SJSA1 (cell line): ENCODE data around the gene FBXW2. TPM values are rescaled to one million over a fixed set of nuclear protein-coding genes. Genes with fewer than 3 reads are reported as not detected.
A peak's percentile ranks its signal among the peaks of the same experiment; 100 is the strongest.

ENCODE experiments used
- DNase-seq, 2 experiments: peaks; one replicate each; pipeline ENCODE4 v3.0.0-alpha.2; 2015 to 2020; ENCODE audit warnings: low spot score in 2 of 2, low read depth in 1 of 2
- H3K27ac ChIP-seq: fragments of 250-450 bp; sonication (Bioruptor Pico); 2 replicates; pipeline ENCODE4 v1.5.1; 2020; ENCODE audit warnings: mild to moderate bottlenecking, moderate library complexity
- H3K27me3 ChIP-seq: fragments of 250-450 bp; sonication (Bioruptor Pico); replicated peaks from 2 replicates; pipeline ENCODE4 v1.5.1; 2020; ENCODE audit warnings: mild to moderate bottlenecking, moderate library complexity
- H3K36me3 ChIP-seq: fragments of 250-450 bp; sonication (Bioruptor Pico); 2 replicates; pipeline ENCODE4 v1.5.1; 2020; ENCODE audit warnings: mild to moderate bottlenecking
- H3K4me1 ChIP-seq: fragments of 250-450 bp; sonication (Bioruptor Pico); replicated peaks from 2 replicates; pipeline ENCODE4 v1.6.1; 2021; ENCODE audit warnings: mild to moderate bottlenecking
- H3K4me3 ChIP-seq: fragments of 250-450 bp; sonication (Bioruptor Pico); 2 replicates; pipeline ENCODE4 v1.5.1; 2020; ENCODE audit warnings: mild to moderate bottlenecking
- H3K9me3 ChIP-seq: fragments of 250-450 bp; sonication (Bioruptor Pico); replicated peaks from 2 replicates; pipeline ENCODE4 v1.5.1; 2020; ENCODE audit warnings: mild to moderate bottlenecking
- total RNA-seq: library from RNA; depleted of rRNA; stranded (reverse); fragments of >200 nt; shearing (Covaris generic); gene quantifications from 2 replicates; pipeline ENCODE4 v1.2.3, GENCODE V29; 2014

The FBXW2 gene
- total RNA-seq, 1 experiment from 2014 or later = 17.9 TPM

DNA sequence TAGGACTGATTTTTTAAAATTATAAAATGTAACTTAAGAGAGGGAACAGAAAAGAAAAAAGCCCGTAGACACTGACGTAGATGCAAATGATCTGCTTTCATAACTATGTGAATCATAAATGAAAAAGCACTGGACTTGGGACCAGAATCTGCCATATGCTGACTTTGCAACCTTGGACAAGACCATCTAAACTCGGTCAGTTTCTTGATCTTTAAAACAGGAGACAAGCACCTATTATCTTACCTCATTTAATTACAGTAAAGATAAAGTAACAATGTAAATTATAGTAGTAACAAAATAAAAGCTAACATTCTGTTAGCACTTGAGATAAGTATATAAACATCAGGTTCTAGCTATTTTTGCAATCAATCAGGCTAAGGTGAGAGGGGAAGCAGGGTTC is 20.0 kb downstream of the FBXW2 start:
- Histone ChIP-seq H3K4me1 (no peaks in the 10 kb centered on the region), H3K36me3 (peaks cover 72% of the 10 kb centered on the region), H3K9me3 (no peaks in the 10 kb centered on the region), H3K27ac (no peak overlapping the region), H3K27me3 (no peaks in the 10 kb centered on the region), H3K4me3 (no peak overlapping the region)
- no peak for DNase-seq

DNA sequence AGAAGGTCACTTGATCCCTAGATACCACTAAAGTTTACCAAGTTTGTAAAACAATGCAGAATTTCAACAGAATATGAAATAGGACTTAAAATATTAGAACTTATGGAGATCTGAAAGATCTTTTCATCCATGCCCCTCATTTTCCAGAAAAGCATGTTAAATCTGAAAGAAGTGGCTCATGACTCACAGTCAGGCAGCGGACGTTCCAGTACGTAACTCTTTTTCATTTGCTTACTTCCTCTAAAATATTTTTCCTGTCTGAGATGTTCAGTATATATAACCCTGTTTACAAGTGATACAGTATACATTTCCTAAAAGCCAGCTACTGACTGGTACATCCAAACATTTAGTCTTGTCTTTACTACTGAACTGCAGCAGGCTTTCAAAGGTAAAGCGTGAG is 22.3 kb downstream of the FBXW2 start:
- Histone ChIP-seq H3K27me3 (no peaks in the 10 kb centered on the region), H3K4me1 (no peaks in the 10 kb centered on the region), H3K27ac (no peak overlapping the region), H3K9me3 (no peaks in the 10 kb centered on the region), H3K4me3 (no peak overlapping the region), H3K36me3 (peaks cover 75% of the 10 kb centered on the region)
- no peak for DNase-seq

DNA sequence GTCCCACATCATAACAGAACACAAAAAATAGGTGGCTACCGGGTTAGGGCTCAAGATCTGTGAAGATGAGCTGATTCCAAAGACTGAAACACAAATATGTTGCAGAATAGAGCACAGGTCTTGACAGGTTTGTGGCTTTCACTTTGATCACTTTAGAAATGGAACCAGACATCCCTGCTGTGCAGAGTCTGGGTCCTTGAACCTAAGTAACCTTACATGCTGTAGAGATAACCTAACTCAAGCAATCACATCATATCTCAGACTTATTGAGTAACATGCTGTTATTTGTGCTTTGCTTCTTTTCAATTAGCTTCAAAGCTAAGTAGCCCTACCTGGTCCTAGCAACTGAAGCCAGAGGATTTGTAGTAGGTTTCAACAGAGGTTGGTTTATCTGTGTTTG is 24.3 kb downstream of the FBXW2 start:
- DNase-seq = no peak
- no peaks in the 10 kb centered on the region for H3K27me3 ChIP-seq
- H3K36me3 ChIP-seq = peaks cover 76% of the 10 kb centered on the region
- H3K4me3 ChIP-seq = no peak overlapping the region
- H3K9me3 ChIP-seq = no peaks in the 10 kb centered on the region
- no peak overlapping the region for H3K27ac ChIP-seq
- H3K4me1 ChIP-seq = no peaks in the 10 kb centered on the region

DNA sequence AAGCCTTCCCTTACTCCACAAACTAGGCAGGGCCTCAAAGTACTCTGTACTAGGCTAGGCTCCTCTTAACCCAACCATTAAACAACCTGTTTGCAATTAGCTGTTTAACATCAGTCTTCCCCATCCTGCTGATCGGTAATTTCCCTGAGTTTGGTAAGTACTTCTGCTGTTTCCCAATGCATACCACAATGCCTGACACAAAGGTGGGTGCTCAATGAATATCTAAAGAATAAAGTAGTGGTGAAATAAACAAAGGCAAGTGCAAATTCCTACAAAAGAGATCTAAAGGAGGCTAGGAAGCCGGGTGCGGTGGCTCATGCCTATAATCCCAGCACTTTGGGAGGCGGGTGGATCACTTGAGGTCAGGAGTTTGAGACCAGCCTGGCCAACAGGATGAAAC is 25.0 kb downstream of the FBXW2 start:
- DNase-seq = no peak
- no peaks in the 10 kb centered on the region for H3K9me3 ChIP-seq
- no peaks in the 10 kb centered on the region for H3K27me3 ChIP-seq
- no peak overlapping the region for H3K4me3 ChIP-seq
- no peak overlapping the region for H3K27ac ChIP-seq
- H3K36me3 ChIP-seq = peaks cover 76% of the 10 kb centered on the region
- no peaks in the 10 kb centered on the region for H3K4me1 ChIP-seq

DNA sequence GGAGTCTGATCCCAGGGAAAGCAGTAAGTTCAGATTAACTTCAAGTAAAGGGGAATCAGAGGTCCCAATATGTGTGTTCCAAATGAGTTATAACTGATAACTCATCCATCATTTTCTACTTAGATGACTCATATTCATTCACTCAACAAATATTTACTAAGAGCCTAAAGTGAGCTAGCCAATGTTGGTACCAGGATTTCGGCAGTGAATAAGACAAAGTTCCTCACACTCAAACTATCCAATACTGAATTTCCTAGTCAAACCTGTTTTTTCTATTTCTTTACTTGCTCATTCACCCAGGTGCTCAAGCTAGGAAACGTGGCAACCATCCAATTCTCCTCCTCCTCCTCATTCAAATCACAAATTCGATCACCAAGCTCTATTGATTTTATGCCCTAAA is 25.8 kb downstream of the FBXW2 start:
- no peak for DNase-seq
- Histone ChIP-seq H3K36me3 (peaks cover 83% of the 10 kb centered on the region), H3K4me1 (no peaks in the 10 kb centered on the region), H3K27ac (no peak overlapping the region), H3K4me3 (no peak overlapping the region), H3K9me3 (no peaks in the 10 kb centered on the region), H3K27me3 (no peaks in the 10 kb centered on the region)

DNA sequence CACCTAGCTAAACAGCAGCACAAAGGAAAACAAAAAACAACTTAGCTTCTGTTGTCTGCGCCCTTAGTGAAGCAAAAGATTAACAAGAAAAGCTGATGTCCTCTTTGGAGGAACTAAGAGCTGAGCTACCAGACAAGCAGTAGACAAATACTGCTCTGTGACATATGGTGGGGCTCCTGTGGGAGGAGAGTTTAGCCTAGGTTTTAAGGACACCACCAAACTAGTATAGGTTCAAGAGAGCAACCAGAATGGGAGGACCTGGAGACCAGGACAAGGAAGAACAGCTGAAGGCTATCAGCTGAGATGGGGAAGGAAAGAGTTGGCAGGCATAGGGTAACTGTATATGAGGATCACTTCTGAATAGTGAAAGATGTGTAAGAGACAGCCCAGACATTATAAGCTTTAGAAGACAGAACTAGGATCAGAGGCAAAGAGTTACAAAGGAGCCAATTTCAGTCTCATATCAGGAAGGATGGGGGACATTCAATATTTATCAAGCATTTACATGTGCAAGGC is 27.2 kb downstream of the FBXW2 start:
- no peak for DNase-seq
- Histone ChIP-seq H3K9me3 (no peaks in the 10 kb centered on the region), H3K36me3 (peaks cover 86% of the 10 kb centered on the region), H3K4me3 (no peak overlapping the region), H3K4me1 (no peaks in the 10 kb centered on the region), H3K27ac (no peak overlapping the region), H3K27me3 (no peaks in the 10 kb centered on the region)

DNA sequence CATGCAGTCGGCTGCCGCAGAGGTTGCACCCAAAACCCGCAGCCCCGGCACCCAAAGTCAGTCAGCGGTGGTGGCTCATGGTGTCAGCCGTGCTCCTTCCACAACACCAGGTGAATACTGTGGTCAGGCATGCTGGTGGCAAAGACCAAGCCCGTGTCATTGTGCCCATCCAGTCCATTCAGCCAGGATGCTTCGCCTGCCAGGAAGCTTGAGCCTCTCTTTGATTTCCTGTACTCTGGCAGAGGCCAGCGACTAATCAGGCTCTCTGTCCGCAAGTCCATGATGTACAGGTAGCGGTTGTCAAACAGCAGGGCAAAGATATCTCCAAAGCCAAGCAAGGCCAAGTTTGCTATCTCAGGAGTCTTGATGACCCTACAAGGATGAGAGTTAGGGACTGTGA is 28.7 kb downstream of the FBXW2 start:
- Histone ChIP-seq H3K9me3 (no peaks in the 10 kb centered on the region), H3K4me1 (no peaks in the 10 kb centered on the region), H3K36me3 (peaks cover 77% of the 10 kb centered on the region), H3K4me3 (no peak overlapping the region), H3K27ac (no peak overlapping the region), H3K27me3 (no peaks in the 10 kb centered on the region)
- DNase-seq = no peak

DNA sequence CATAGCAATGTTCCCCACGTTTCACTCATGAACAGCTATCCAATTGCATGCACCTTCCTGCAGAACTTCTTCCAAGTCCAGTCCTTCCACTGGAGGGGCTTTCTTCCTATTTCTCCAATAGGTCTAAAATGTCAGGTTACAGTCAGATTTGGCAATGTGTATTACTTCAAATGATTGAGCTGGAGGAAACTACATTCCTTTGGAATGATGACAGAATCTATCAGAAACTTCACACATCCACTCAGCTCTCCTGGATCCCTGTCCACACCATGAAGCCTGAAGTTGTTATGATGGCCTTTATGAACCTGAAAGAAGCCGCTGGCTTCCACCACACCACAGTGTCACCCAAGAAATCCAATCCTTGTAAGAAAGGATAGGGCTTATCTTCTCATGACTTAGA is 32.2 kb downstream of the FBXW2 start:
- Histone ChIP-seq H3K9me3 (no peaks in the 10 kb centered on the region), H3K4me3 (no peak overlapping the region), H3K27me3 (no peaks in the 10 kb centered on the region), H3K4me1 (no peaks in the 10 kb centered on the region), H3K36me3 (peaks cover 45% of the 10 kb centered on the region), H3K27ac (no peak overlapping the region)
- no peak for DNase-seq

DNA sequence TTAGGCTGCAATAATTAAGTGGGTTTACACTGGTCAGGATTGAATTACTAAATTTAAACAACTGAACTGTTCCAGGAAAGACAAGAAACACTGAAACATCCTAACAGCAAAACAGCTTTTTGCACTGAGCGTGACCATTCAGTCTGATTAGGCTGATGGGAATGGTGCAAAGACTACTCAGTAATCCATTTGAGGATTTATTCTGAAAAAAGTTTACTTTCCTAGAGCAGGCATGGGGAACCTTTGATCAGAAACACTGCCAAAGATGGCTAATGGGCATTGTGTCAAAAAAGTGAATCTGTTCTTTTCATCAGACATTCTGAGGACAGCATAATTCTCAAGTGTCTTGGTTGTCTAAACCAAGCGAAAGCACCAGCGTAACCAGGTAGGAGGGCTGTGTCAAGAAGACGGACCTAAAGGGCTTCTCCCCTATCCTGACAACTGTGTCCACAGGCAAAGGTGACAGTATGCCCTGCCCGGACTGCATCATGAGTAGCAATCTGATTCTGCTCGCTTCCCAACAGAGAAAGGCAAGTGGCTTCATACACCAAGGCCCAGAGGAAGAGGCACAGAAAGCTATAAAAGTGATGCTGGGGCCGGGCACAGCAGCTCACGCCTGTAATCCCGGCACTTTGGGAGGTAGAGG is 33.3 kb downstream of the FBXW2 start:
- Histone ChIP-seq H3K9me3 (no peaks in the 10 kb centered on the region), H3K27me3 (no peaks in the 10 kb centered on the region)

DNA sequence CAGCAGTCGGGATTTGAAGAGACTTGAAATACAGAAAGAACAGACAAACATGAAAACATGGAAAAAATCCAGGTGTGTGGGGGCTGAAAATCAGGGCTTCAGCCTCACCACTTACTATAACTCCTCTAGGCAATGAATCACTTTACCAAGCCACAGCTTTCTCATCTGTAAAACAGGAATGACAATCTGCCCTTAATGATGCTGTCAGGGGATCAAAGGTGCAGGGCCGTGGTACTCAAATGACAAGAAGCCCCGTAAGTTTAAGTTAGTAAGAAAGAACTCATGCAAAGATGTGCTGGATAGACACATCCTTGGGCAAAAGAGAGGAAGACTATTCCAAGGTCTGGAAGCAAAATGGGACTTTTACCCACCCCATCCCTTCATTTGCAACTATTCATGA is 34.7 kb downstream of the FBXW2 start:
- Histone ChIP-seq H3K4me1 (no peaks in the 10 kb centered on the region), H3K27ac (no peak overlapping the region), H3K4me3 (no peak overlapping the region), H3K9me3 (no peaks in the 10 kb centered on the region), H3K36me3 (peaks cover 25% of the 10 kb centered on the region), H3K27me3 (no peaks in the 10 kb centered on the region)
- no peak for DNase-seq

More for the DNA sequence above, 33.3 kb downstream of the FBXW2 start:
- no peak overlapping the region for H3K4me3 ChIP-seq
- H3K4me1 ChIP-seq = no peaks in the 10 kb centered on the region
- H3K36me3 ChIP-seq = peaks cover 39% of the 10 kb centered on the region
- no peak overlapping the region for H3K27ac ChIP-seq
- no peak for DNase-seq

DNA sequence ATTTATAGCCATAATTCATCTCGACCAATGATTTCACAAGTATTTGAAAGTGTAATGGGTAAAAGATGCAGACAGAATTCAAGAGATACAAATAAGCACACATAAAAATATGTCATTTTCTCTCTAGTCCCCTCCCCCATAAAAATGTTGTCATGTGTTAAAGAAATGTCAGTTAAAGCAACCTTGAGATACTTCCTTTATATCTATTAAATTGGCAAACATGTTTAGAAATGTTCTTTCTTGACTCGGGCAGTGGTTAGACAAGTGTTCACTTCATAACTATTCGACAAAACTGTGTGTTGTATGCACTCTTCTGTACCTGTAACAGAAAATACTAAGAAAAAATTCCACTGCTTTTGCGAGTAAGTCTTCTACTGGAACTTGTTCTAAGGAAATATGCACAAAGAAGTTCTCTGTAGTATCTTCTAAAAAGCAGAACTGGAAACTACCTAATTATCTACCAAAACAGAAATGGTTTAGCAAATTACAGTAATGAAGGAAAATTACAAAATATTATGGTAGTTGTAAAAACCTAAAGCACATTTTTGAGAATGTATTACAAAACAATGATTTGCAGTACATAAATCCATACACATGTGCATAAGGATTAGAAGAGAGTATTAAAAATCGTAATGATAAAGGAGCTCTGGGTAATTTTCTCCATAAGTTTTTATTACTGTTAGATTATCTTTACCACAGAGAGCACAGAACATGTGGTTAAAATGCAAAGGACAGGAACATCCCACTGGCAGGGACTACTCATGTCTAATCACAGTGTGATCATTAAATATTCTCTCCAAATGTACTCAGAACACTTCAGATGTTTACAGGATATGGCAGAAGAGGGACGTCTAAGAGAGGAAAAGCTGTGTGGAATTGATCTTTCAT is 35.9 kb downstream of the FBXW2 start:
- H3K4me1 ChIP-seq = no peaks in the 10 kb centered on the region
- no peak overlapping the region for H3K4me3 ChIP-seq
- H3K36me3 ChIP-seq = peaks cover 13% of the 10 kb centered on the region
- no peaks in the 10 kb centered on the region for H3K9me3 ChIP-seq
- no peak for DNase-seq
- H3K27me3 ChIP-seq = no peaks in the 10 kb centered on the region
- no peak overlapping the region for H3K27ac ChIP-seq

DNA sequence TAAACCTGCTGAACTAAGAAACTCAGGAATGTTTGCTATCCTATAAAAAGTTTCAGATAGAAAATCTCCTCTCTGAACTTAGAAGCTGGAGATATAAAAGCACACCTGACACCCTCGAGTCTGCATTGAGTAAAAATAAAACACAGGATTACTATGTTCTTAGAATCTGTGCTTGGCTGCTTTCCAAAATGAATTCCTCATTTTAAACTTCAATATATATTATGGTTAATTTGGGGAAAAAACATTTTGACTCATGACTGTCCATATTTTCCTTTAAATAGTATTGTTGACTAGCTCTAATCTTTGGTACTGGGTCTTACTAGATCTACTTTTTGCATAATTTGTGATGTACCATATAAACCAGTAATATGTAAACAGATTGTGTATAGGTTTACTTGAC is 36.7 kb downstream of the FBXW2 start:
- Histone ChIP-seq H3K27ac (no peak overlapping the region), H3K36me3 (peaks cover 9% of the 10 kb centered on the region; the same call in 1 of the 2 replicates), H3K27me3 (no peaks in the 10 kb centered on the region), H3K4me3 (no peak overlapping the region), H3K9me3 (no peaks in the 10 kb centered on the region), H3K4me1 (no peaks in the 10 kb centered on the region)
- no peak for DNase-seq

DNA sequence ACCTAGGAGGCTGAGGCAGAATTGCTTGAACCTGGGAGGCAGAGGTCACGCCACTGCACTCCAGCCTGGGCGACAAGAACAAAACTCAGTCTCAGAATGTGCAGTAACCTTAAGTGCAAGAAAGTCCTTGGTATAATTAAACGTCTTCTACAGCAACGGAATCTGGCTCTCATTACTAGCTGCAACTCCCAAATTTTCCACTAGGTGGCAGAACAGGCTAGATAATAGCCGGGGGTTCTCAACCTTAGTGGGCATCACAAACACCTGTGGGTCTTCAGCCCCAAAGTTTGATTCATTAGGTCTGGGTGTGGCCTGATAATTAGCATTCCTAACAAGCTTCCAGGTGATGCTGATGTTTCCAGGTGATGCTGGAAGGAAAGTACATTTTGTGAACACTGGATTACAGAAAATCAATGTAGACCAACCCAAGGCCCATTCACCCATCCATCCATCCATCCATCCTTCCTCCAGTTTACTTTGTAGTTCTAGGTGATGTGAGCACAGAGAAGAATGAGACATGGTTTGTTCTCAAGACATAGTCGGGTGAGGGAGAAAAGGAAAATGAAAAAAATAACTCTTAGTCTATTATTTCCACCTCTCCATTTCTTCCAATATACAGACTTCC is 37.3 kb downstream of the FBXW2 start:
- no peaks in the 10 kb centered on the region for H3K4me1 ChIP-seq
- H3K27me3 ChIP-seq = no peaks in the 10 kb centered on the region
- 0 out of 2 replicates have a peak, but pooled peaks cover 3% of the 10 kb centered on the region for H3K36me3 ChIP-seq
- no peak overlapping the region for H3K27ac ChIP-seq
- DNase-seq = peak; percentile 21 to 47
- H3K9me3 ChIP-seq = no peaks in the 10 kb centered on the region
- H3K4me3 ChIP-seq = no peak overlapping the region

DNA sequence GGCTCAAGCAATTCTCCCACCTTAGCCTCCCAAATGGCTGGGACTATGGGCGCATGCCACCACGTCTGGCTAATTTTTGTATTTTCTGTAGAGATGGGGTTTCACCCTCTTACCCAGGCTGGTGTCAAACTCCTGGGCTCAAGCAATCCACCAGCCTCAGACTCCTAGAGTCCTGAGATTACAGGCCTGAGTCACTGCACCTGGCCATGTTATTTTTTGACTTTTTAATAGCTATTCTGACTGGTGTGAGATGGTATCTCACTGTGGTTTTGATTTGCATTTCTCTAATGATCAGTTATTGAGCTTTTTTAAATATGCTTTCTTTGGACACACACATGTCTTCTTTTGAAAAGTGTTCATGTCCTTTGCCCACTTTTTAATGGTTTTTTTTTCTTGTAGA is 38.2 kb downstream of the FBXW2 start:
- Histone ChIP-seq H3K4me1 (no peaks in the 10 kb centered on the region), H3K27ac (no peak overlapping the region), H3K4me3 (no peak overlapping the region), H3K27me3 (no peaks in the 10 kb centered on the region), H3K36me3 (no peaks in the 10 kb centered on the region), H3K9me3 (no peaks in the 10 kb centered on the region)
- DNase-seq = no peak
